HG03354 (cell line): Measurements from ENCODE around the gene NFILZ.

Experiments
- ATAC-seq: cut with Tn5 transposase; IDR thresholded peaks from one replicate; pipeline ENCODE4 v1.9.1; 2021; ENCODE audit warnings: mild to moderate bottlenecking; ENCODE audit not compliant: unreplicated experiment, poor library complexity, severe bottlenecking

The NFILZ gene

DNA sequence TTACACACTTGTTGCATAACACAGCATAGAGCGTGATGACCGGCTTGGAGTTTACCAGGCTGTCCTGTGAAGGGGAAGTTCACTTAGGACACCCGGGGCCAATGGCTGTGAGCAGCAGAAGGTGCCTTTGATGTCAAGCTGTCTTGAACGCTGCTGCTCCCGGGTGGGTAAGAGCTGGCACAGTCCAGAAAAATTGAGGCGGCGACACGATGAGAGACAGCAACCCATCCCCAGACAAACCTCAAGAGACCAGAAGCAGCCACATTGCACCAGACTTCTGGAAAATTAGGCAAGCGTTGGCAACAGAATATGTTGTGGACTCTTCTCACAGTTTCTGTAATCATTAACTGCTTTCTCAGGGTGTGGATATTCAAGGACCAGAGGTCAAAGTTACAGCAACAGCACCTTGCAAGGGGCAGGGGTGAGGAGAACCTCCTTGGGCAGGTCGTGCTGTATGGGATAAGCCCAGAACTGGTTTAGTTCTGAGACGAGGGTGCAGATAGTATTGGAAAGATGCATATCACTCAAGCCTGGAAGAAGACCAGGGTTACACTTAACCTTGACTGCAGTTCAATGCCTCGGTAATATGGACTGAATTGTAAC lies 10.1 kb downstream of the NFILZ start:
- no peak for ATAC-seq

DNA sequence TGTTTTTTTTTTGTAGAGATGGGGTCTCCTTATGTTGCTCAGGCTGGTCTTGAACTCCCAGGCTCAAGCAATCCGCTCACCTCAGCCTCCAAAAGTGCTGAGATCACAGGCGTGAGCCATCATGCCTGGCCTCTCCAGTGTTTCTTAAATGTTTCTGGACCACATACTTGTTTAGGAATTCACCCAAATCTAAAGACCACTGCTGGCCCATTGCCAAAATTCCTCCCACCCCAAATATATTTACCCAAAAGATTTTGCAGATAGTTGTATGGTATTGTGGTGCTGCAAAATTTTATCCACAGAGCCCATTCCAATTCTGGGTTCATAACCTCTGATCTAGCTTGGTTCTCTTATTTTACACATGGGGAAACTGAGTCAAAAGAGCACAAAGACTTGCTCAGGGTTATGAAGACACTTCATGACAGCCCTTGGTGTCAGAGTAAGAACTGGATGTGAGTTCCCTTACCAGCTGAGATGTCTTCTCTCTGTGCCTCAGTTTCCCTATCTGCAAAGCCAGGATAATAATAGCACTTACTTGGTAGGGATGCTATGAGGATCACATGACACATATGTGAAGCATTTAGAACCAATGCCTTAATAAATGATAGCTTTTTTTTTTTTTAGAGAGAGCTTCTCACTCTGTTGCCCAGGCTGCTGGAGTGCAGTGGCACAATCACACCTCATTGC lies 10.9 kb downstream of the NFILZ start:
- no peak for ATAC-seq

DNA sequence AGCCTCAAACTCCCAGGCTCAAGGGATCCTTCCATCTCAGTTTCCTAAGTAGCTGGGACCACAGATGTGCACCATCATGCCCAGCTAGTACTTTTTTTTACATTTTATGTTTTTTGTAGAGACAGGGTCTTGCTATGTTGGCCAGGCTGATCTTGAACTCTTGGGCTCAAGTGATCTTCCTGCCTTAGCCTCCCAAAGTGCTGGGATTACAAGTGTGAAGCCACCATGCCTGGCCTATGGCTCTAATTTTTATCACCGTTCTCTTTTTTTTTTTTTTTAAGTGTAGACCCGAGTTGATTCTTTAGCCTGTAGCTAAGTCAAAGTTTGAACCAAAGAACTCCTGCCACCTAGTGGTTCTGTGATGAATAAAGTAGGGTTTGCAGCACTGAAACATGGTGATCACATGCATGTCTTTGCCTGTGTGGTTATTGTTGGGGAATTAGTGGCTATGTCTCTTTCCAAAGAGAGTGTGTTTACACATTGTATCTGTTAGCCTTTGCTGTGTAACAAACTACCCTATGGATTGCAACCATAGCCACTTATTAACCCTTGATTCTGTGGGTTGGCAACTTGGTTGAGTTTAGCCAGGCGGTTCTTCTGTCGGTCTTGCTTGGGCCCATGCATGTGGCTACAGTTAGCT lies 11.6 kb downstream of the NFILZ start:
- no peak for ATAC-seq

DNA sequence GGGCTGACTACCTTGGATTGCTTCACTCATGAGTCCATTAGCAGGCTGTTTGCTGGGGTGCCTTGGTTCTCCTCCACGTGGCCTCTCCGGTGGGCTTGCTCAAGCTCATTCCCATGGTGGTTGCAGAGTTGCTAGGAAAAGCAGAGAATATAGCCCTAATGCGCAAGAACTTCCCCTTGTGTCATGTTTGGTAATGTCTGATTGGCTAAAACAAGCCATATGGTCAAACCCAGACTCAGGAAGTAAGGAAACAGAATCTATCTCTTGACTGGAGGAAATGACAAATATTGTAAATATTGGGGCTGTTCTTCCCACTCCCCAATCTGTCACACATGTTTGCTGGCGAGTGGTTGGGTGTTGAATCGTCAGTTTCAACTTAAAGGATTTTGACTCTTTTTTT lies 12.1 kb downstream of the NFILZ start:
- no peak for ATAC-seq

DNA sequence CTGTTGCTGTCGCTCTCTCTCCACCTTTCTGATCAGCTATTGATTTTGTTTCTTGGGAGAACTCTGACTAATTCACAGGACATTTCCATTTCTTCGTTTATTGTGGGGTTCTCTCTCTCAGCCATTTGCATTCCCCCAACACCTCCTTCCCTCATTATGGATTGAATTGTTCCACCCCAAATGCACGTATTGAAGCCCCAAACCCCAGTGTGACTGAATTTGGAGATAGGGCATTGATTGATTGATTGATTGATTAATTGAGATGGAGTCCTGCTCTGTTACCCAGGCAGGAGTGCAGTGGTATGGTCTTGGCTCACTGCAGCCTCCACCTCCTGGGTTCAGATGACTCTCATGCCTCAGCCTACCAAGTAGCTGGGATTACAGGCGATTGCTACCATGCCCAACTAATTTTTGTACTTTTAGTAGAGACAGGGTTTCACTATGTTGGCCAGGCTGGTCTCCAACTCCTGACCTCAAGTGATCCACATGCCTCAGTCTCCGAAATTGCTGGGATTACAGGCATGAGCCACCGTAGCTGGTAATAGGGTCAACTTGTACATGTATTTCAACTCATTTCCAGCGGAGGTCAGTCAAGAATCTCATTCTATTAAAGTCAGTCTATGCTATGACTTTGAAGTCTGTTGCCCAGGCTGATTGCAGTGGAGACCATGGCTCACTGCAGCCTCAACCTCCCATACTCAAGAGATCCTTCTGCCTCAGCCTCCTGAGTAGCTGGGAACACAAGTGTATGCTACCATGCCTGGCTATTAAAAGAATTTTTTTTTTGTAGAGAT lies 13.6 kb downstream of the NFILZ start:
- no peak for ATAC-seq

DNA sequence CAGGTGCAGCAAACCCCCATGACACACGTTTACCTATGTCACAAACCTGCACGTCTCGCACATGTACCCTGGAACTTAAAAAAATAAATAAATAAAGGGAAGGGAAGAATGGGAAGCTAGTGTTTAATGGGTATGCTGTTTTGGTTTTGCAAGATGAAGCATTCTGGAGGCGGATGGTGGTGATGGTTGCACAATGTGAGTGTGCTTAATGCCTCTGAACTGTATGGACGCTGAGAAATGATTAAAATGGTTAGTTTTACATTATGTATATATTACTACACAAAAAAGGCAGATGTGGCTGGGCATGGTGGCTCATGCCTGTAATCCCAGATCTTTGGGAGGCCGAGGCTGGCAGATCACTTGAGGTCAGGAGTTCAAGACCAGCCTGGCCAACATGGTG lies 17.8 kb downstream of the NFILZ start:
- no peak for ATAC-seq

DNA sequence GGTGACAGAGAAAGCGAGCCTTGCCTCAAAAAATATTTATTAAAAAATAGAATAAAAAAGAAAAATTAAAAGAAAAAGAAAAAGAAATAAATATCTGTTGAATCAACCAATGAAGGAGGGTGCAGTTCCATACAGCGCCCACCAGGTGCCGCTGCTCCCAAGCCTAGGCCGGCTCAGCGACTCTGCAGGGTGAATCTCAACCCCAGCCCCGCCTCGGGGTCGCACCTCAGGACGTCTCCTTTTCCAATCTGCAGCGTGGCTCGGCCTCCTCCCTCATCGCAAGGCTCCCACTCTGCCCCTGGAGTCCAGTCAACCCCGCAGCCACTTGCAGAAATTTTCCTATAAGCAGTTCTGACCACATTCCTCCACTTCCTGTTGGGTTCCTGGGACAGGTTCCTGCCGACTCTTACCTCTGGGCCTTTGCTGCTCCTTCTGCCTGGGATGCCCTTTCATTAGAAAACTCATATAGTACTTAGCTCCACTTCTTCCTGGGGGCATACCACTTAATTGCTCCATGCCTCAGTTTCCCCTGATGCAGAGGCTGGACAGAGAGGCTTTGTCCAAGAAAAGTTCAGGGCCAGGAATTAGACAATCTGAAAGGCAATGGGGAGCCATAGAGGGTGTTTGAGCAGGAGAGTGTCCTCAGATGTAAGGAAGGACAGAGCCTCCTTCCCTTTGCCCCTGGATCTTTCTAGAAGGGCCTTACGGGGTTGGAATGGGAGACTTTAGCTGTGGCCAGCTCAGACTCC lies 24.3 kb downstream of the NFILZ start:
- ATAC-seq = no peak

DNA sequence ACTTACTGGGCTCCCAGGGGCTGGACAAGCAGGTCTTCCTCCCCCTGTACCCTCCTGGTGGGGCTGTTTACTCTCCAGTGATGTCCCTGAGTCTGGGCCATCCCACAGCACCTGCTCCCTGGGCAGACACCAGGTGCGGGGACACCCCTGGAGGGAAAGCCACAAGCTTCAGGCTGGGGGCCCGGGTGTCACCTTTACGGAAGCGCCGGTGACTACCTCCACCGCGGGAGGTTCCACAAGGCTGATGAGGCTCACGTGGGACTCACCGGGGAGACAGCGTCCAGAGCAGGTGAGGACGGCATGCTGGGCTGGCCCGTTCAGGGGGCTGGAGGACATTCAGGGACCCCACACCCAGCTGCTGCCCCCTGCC lies 24.9 kb downstream of the NFILZ start:
- ATAC-seq = no peak

DNA sequence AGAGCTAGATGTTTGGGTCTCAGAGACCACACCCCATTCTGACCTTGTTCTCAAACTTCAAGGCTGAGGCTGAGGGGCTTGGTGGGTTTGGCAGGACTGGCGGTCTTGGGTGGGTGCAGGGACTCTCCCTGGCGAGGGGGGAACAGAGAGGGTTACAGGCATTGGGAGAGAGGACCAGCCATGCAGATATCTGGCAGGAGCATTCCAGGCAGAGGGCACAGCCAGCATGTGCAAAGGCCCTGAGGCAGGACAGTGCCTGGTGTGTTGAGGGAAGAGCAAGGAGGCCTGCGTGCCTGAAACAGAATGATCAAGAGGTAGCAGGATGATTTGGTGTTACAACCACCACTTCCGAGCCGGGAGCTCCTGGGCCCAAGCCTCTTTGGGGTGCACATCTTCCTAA lies 27.4 kb downstream of the NFILZ start:
- no peak for ATAC-seq

DNA sequence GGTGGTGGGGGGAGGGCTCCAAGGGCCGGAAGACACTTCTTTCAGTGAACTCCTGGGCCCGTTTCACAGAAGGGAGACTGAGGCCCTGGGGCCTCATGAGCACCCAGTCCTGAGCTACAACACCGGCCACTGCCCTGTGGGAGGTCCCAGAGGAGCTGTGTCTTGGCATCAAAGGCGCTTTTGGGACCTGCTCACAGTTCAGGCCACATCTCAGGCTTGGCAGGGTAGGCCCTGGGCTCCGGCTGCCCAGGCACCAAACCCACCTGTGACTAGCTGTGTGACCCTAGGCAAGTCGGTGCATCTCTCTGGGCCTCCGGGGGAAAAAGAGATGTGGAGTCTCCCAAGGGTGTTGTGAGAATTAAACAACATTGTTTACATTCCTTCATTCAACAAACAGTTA lies 29.5 kb downstream of the NFILZ start:
- no peak for ATAC-seq

DNA sequence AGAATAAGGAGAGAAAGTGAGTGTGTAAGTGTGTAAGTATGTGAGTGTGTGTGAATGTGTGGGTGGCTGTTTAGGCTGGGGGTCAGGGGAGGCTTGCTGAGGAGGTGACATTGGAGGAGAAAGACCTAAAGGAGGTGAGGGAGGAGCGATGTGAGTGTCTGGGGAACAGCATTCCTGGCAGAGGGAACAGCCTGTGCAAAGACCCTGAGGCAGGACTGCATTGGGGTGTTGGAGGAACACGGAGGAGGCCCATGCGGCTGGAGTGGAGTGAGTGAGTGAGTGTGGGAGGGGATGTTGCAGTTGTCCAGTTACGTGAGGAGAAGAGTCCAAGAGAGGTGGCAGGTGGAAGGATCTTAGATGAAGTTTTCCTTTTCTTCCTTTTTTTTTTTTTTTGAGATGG lies 31.8 kb downstream of the NFILZ start:
- ATAC-seq = no peak

DNA sequence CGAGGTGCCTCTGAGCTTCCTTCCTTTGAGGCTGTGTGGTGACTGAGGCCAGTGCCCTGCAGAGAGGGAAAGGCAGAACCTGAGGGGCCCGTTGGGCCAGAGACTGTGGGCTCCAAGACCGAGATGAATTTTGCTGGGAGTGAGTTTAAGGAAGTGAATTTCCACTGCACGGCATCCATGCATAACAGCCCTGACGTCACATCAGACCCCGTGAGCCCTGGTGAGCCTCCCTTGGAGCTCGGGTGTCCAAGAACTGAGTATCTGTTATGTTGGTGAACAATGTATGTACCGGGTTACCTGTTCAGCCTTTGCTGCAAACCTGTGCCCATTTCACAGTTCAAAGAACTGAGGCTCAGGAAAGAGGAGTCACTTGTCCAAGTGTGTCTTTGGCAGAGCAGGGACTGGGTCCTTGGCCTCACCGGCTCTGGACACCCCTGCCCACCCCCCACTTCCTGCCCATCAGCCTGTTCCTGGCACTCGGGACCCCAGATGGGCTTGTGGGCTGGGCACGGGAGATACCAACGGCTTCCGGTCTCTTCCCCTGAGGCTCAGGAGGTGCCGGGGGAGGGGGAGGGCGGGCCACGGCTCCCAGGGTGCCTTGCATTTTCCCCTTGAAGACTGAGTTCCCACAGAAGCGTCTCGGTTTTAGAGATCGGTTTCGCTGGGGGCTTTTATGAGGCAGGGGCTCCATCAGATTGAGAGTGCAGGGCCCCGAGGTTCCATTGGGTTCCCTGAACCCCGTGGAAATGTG lies 33.7 kb downstream of the NFILZ start:
- no peak for ATAC-seq

DNA sequence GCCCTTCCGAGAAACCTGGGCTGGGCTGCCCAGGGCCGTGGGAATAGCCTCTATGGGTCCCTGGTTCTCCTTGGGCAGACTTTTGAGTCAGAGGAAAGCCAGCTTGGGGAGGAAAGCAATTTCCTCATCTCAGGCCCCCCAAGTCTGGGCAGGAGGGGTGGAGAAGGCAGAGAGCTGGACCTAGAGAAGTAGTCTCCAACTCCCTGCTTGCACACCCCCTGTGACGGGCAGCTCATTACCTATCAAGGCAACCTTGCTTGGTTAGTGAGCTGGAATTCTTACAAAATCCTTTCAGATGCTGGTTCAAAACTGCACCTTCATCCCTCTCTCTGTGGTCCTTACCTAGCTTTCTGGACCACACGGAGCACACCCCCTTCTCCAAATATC lies 34.2 kb downstream of the NFILZ start:
- no peak for ATAC-seq

DNA sequence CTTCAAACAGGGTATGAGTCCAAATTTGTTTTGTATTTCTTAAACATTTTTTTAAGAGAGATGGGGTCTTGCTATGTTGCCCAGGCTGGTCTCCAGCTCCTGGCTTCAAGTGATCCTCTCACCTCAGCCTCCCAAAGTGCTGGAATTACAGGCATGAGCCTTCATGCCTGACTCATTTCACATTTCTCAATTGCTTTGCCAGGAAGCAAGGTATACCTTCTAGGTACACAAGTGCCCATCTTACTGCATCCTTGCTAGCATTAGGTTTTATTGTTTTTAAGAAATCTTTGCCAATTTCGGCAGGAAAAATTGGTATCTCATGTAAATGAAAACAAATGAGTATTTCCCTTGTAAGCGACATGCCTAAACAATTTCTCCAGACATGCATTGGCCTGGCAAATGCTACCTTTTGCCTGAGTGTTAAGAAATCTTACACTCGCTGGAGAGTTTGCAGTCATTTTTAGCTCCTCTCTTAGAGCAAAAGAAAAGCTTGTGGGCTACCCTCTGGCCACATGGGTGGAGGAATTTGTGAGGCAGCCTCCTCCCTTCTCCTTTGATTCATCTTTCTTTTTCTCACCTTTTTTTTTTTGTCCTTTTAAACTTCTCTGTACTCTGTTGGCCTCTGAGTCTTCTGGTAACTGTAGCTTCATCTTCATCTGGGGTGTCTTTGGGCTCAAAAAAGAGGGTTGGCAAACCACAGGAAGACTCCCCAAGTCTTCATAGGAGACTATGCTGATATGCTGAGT lies 35.2 kb downstream of the NFILZ start:
- no peak for ATAC-seq

DNA sequence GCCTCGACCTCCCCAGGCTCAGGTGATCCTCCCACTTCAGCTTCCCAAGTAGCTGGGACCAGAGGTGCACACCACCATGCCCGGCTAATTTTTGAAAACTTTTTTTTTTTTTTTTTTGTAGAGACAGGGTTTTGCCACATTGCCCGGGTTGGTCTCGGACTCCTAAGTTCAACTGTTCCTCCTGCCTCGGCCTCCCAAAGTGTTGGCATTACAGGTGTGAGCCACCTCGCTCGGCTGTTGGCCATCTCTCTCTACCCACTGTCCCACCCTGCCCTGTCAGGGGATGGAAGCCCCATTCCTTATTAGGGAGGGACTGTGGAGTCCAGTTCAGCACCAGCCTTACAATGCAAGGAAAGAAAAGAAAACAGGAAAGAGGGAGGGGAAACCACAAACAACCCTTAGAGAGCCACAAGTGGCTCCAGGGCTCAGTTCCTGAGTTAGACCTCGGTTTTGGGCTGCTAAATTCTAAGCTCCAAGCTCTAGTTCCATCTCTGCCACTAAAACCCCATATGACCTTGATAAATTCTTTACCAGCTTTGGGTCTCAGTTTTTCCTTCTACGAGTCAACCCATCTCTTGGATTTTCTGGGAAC lies 36.5 kb downstream of the NFILZ start:
- ATAC-seq = no peak

DNA sequence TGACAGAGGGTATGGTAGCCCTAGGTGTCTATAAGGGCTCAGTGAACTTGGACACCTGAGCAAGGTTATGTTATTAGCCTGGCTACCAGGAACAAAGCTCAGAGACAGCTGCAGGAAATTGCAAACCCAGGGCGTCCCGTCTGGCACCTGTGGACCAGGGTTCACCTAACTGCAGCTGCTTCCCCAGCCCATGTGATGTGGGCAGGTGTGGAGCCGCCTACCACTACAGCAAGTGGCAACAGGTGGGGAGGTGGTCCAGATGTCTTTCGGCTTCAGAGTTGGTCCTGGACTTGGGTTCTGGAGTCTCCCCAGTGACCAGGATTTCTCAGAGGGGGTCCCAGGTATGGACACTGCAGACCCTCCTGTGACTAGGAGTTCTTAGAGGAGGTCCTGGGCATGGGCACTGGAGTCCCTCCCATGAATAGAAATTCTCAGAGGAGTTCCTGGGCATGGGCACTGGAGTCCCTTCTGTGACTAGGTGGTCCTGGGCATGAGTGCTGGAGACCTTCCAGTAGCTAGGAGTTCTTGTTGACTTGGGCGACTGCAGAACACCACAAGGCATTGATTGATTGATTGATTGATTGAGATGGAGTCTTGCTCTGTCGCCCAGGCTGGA lies 43.0 kb downstream of the NFILZ start:
- no peak for ATAC-seq

DNA sequence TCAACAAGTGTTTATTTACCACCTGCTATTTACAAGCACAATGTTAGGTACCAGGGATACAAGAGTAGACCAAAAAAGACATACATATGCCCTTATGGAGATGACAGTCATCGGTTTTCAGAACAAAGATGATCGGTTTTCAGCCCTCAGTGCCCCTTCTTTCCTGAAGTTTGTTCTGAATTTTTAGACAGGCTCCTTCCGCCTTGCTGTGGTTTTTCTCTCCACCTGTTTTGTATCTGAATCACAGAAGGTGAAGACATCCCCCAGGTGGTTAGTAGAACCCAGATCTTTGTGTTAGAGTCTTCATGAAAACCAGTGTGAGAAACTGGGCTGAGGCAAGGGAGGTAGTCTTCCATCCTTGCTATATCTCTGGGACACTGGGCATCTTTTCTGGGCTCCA lies 44.6 kb downstream of the NFILZ start:
- ATAC-seq = no peak

DNA sequence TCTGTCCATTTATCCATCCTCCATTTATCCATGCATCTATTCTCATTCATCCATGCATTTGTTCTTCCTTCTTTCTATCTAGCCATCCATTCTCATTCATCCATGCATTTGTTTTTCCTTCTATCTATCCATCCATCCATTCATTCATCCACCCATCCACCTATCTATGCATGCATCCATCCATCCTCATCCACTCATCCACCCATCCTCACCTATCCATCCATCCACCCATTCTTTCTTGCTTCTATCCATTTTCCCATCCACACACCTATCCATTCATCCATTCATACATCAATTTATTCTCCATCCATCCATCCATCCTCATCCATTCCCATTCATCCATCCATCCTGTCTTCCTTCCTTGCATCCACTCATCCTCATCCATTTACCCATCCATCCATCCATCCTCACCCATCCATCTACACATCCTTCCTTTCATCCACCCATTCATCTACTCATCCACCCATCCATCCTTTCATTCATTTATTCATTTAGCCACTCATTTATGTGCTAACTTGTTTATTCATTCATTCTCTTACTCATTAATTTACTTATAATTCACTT lies 47.9 kb downstream of the NFILZ start:
- no peak for ATAC-seq
